HCT116 (cell line): ENCODE measurements around the gene B4GALT3. TPM values are rescaled to one million over a fixed set of nuclear protein-coding genes. Genes with fewer than 3 reads are reported as not detected.

Experiments used
- ATAC-seq: fragments of 200-7000 bp; cut with Tn5 transposase; 2 replicates; pipeline ENCODE4 v1.9.1; 2020; ENCODE audit warnings: mild to moderate bottlenecking, moderate library complexity
- BruUV-seq: library from RNA; stranded (reverse); fragments of 400-500 nt; replicated peaks from 2 replicates; lab custom pipeline; 2021; lab: Mats Ljungman, UMichigan
- CTCF ChIA-PET: fragments of 300-600 bp; sonication (Branson Sonifier 250); formaldehyde crosslinking; loops from one replicate; lab custom pipeline; 2021; ENCODE audit warnings: antibody characterized with exemption; lab: Charles Lee
- POLR2A ChIA-PET: fragments of 300-600, 350-600 bp; sonication (Branson Sonifier 250); formaldehyde crosslinking; loops from one replicate; lab custom pipeline; 2021; ENCODE audit warnings: antibody characterized with exemption; lab: Charles Lee
- RAD21 ChIA-PET, 2 experiments: fragments of 300-600 bp; sonication (Branson Sonifier 250); formaldehyde crosslinking; loops; one replicate each; lab custom pipeline; 2023; ENCODE audit warnings: low total read pairs in 2 of 2; ENCODE audit not compliant: uncharacterized antibody in 2 of 2, unreplicated experiment in 2 of 2, low non-redundant PET in 1 of 2; lab: Charles Lee
- DNase-seq: peaks from one replicate; pipeline ENCODE4 v3.0.0-alpha.2; 2010; ENCODE audit warnings: low read depth, low spot score
- H2AFZ ChIP-seq: fragments of 200-600 bp; shearing (Covaris generic), sonication (generic); 2 replicates; pipeline ENCODE4 v1.6.1; 2017; ENCODE audit warnings: low read depth, mixed run types, mixed read lengths, antibody characterized with exemption, low read length; ENCODE audit not compliant: poor library complexity, severe bottlenecking
- H3K27ac ChIP-seq: 2 replicates; pipeline ENCODE4 v1.5.1; 2012; ENCODE audit warnings: low read depth, low read length
- H3K27me3 ChIP-seq: fragments of 200-600 bp; sonication (generic); 2 replicates; pipeline ENCODE4 v1.6.1; 2016; ENCODE audit warnings: mixed run types, low read length, mixed read lengths; ENCODE audit not compliant: insufficient read depth
- H3K36me3 ChIP-seq, 2 experiments: fragments of 200-500 bp in 1 of 2; fragments of 200-600 bp in 1 of 2; sonication (Bioruptor generic) in 1 of 2; sonication (generic) in 1 of 2; 2 replicates each; pipeline versions ENCODE4 v1.5.1 to v1.6.1; 2014 to 2016; ENCODE audit warnings: low read length in 2 of 2, inconsistent platforms in 1 of 2, mixed read lengths in 1 of 2, mixed run types in 1 of 2; ENCODE audit not compliant: insufficient read depth in 2 of 2, control insufficient read depth in 1 of 2
- H3K4me1 ChIP-seq, 2 experiments: fragments of 200-600 bp in 1 of 2; sonication (generic) in 1 of 2; 2 replicates each; pipeline versions ENCODE4 v1.5.1 to v1.6.1; 2012 to 2017; ENCODE audit warnings: low read length in 2 of 2, inconsistent platforms in 1 of 2, mild to moderate bottlenecking in 1 of 2, mixed read lengths in 1 of 2, mixed run types in 1 of 2, moderate library complexity in 1 of 2; ENCODE audit not compliant: insufficient read depth in 2 of 2, control insufficient read depth in 1 of 2
- H3K4me2 ChIP-seq: fragments of 200-600 bp; sonication (generic); 2 replicates; pipeline ENCODE4 v1.6.1; 2017; ENCODE audit warnings: mixed run types, low read length, mixed read lengths
- H3K4me3 ChIP-seq, 2 experiments: fragments of 200-600 bp in 1 of 2; sonication (generic) in 1 of 2; replicated peaks in 1 of 2; 2 replicates each; pipeline ENCODE4 v1.5.1; 2011 to 2016; ENCODE audit warnings: low read length in 2 of 2, control low read depth in 1 of 2, low read depth in 1 of 2, mild to moderate bottlenecking in 1 of 2, mixed read lengths in 1 of 2, mixed run types in 1 of 2
- H3K79me2 ChIP-seq: fragments of 200-600 bp; sonication (generic); 2 replicates; pipeline ENCODE4 v1.6.1; 2017; ENCODE audit warnings: mild to moderate bottlenecking, mixed run types, low read length, moderate library complexity, mixed read lengths; ENCODE audit not compliant: insufficient read depth
- H3K9ac ChIP-seq: fragments of 200-600 bp; sonication (generic); 2 replicates; pipeline ENCODE4 v1.6.1; 2016; ENCODE audit warnings: low read length, mixed read lengths
- H3K9me2 ChIP-seq: fragments of 200-600 bp; sonication (generic), shearing (Covaris generic); 2 replicates; pipeline ENCODE4 v1.6.1; 2017; ENCODE audit warnings: mixed run types, mild to moderate bottlenecking, moderate library complexity; ENCODE audit not compliant: insufficient read depth
- H3K9me3 ChIP-seq, 2 experiments: fragments of 200-500 bp in 1 of 2; fragments of 200-600 bp in 1 of 2; sonication (Bioruptor generic) in 1 of 2; sonication (generic) in 1 of 2; 2 replicates each; pipeline ENCODE4 v1.6.1; 2014 to 2017; ENCODE audit warnings: low read length in 2 of 2, mixed read lengths in 2 of 2, inconsistent platforms in 1 of 2, low read depth in 1 of 2, mild to moderate bottlenecking in 1 of 2, mixed run types in 1 of 2, moderate library complexity in 1 of 2; ENCODE audit not compliant: control insufficient read depth in 1 of 2, insufficient read depth in 1 of 2
- H4K20me1 ChIP-seq: fragments of 200-600 bp; sonication (generic), shearing (Covaris generic); 2 replicates; pipeline ENCODE4 v1.6.1; 2017; ENCODE audit warnings: mixed run types, mild to moderate bottlenecking, moderate library complexity; ENCODE audit not compliant: insufficient read depth
- CBX3 ChIP-seq: IDR thresholded peaks from 2 replicates; pipeline ENCODE4 v1.6.1; 2012; ENCODE audit warnings: low read depth
- EGR1 ChIP-seq: IDR thresholded peaks from 2 replicates; pipeline ENCODE4 v1.6.1; 2012; ENCODE audit warnings: low read depth
- EZH2phosphoT487 ChIP-seq: fragments of 200-600 bp; IDR thresholded peaks from 2 replicates; pipeline ENCODE4 v1.6.1; 2018; ENCODE audit warnings: antibody characterized with exemption, borderline replicate concordance
- FOSL1 ChIP-seq: IDR thresholded peaks from 2 replicates; pipeline ENCODE4 v1.6.1; 2012; ENCODE audit warnings: low read depth
- JUND ChIP-seq: IDR thresholded peaks from 2 replicates; pipeline ENCODE4 v1.6.1; 2012
- SP1 ChIP-seq: IDR thresholded peaks from 2 replicates; pipeline ENCODE4 v1.6.1; 2012; ENCODE audit warnings: low read depth
- TCF7L2 ChIP-seq: IDR thresholded peaks from 2 replicates; pipeline ENCODE4 v1.7.0; 2011; ENCODE audit warnings: borderline replicate concordance, inconsistent platforms; ENCODE audit not compliant: insufficient read depth, insufficient read length; ENCODE audit errors: extremely low read depth
- YY1 ChIP-seq: IDR thresholded peaks from 2 replicates; pipeline ENCODE4 v1.6.1; 2011; ENCODE audit warnings: low read length, low read depth, moderate library complexity, mild to moderate bottlenecking; ENCODE audit not compliant: insufficient replicate concordance; ENCODE audit errors: extremely low read depth
- ZNF274 ChIP-seq: fragments of 200-500 bp; sonication (Bioruptor generic); IDR thresholded peaks from 2 replicates; pipeline ENCODE4 v1.6.1; 2014; ENCODE audit warnings: mild to moderate bottlenecking, low read depth, low read length, inconsistent platforms
- intact Hi-C: fragments of 100-400 bp; cut with micrococcal nuclease; formaldehyde crosslinking; loops from 2 replicates; pipeline ENCODE4 v1.10.0; 2022
- total RNA-seq: library from RNA; stranded (reverse); gene quantifications from one replicate; pipeline ENCODE4 v1.2.1, GENCODE V29; 2021; ENCODE audit not compliant: unreplicated experiment
- TF ChIP-seq, protein P1 (sequence below): IDR thresholded peaks from 2 replicates; pipeline ENCODE4 v1.6.1; 2012

The B4GALT3 gene
- total RNA-seq, 1 experiment from 2014 or later: 53.7 TPM

- Histone ChIP-seq H3K4me1 (peaks cover 0 to 5% of the 10 kb centered on the region in 2 experiments; a peak in 1 of 4 replicates), H3K9ac (no peak overlapping the region), H2AFZ (peak overlapping the region; percentile 77), H3K9me2 (no peaks in the 10 kb centered on the region), H3K27ac (no peak overlapping the region), H4K20me1 (no peaks in the 10 kb centered on the region), H3K4me2 (no peak overlapping the region), H3K27me3 (no peaks in the 10 kb centered on the region), H3K36me3 (no peaks in the 10 kb centered on the region), H3K9me3 (no peaks in the 10 kb centered on the region), H3K4me3 (no peak overlapping the region), H3K79me2 (no peaks in the 10 kb centered on the region)
- ATAC-seq (no peak), DNase-seq (no peak)
- TF ChIP-seq JUND: no peak
- no peak for TF ChIP-seq ZNF274
- no peak for TF ChIP-seq FOSL1
- no peak for TF ChIP-seq EZH2phosphoT487
- TF ChIP-seq TCF7L2: no peak
- no peak for TF ChIP-seq YY1
- no peak for TF ChIP-seq EGR1
- ChIA-PET RAD21 (no interaction called here), CTCF (interaction anchor here (0.8 to 1.6 kb wide), 3 partner anchors 10 to 190 kb away, joined by 3 to 6 read pairs (median 3); partner anchors contain the start of gene NDUFS2), POLR2A (no interaction called here)
- intact Hi-C loops: no loop called here
- no TSS peak for BruUV-seq
These were observed 14.7 kb upstream of the B4GALT3 start for GRCh38 chr1:161191971-161192370.

DNA sequence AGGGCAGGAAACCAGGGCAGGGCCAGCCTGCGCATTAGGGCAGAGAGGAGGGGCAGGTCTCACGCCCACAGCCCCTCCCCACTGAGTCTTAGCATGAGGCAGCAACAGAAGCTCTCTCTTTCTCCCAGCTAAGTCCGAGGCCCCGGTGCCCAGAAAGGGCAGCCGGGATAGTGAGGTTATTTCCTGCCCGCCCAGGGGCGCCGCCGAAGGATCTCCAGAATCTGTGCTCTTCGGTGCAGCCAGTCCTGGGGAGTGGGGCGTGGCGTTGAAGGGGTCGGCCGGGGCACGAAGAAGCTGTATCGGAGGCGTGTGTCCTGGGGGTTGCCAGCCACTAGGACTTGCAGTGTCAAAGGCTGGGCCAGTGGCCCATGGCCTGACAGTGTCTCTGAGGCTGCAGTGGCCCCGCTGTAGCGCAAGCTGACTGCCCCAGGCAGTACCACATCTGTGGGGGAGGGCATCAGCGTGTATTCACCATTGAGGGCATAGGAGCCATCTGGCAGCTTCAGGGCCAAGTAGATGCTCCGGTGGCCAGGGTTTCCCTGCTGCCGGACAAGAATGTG lies 13.7 kb upstream of the B4GALT3 start:
- intact Hi-C loops: no loop called here
- POLR2A ChIA-PET: no interaction called here
- no TSS peak for BruUV-seq

More for the DNA sequence above, 13.7 kb upstream of the B4GALT3 start:
- Histone ChIP-seq H3K27ac (no peak overlapping the region), H2AFZ (no peak overlapping the region), H3K4me3 (no peak overlapping the region), H4K20me1 (no peaks in the 10 kb centered on the region), H3K79me2 (no peaks in the 10 kb centered on the region), H3K36me3 (no peaks in the 10 kb centered on the region), H3K27me3 (no peaks in the 10 kb centered on the region), H3K9ac (no peak overlapping the region), H3K4me1 (peaks cover 0 to 5% of the 10 kb centered on the region in 2 experiments; a peak in 1 of 4 replicates), H3K4me2 (no peak overlapping the region), H3K9me3 (no peaks in the 10 kb centered on the region), H3K9me2 (no peaks in the 10 kb centered on the region)
- ChIA-PET CTCF (interaction anchor here (1.2 to 1.6 kb wide), 2 partner anchors 11 to 191 kb away, joined by 5 to 6 read pairs; partner anchors contain the start of gene NDUFS2), RAD21 (no interaction called here)
- DNase-seq (no peak), ATAC-seq (no peak)
- no peak for TF ChIP-seq CBX3
- no peak for TF ChIP-seq SP1
- TF ChIP-seq, protein P1, sequence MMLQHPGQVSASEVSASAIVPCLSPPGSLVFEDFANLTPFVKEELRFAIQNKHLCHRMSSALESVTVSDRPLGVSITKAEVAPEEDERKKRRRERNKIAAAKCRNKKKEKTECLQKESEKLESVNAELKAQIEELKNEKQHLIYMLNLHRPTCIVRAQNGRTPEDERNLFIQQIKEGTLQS: no peak
